HG02884 (cell line): ENCODE measurements around the gene AREG.
"Not testable (repeated sequence)": the region's sequence is repeated elsewhere in the genome, so short reads cannot be mapped to it uniquely, and the experiment has no call there.

Source experiments
- ATAC-seq: cut with Tn5 transposase; IDR thresholded peaks from one replicate; pipeline ENCODE4 v1.9.1; 2021; ENCODE audit warnings: mild to moderate bottlenecking, moderate library complexity; ENCODE audit not compliant: unreplicated experiment

Gene AREG, protein sequence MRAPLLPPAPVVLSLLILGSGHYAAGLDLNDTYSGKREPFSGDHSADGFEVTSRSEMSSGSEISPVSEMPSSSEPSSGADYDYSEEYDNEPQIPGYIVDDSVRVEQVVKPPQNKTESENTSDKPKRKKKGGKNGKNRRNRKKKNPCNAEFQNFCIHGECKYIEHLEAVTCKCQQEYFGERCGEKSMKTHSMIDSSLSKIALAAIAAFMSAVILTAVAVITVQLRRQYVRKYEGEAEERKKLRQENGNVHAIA

DNA sequence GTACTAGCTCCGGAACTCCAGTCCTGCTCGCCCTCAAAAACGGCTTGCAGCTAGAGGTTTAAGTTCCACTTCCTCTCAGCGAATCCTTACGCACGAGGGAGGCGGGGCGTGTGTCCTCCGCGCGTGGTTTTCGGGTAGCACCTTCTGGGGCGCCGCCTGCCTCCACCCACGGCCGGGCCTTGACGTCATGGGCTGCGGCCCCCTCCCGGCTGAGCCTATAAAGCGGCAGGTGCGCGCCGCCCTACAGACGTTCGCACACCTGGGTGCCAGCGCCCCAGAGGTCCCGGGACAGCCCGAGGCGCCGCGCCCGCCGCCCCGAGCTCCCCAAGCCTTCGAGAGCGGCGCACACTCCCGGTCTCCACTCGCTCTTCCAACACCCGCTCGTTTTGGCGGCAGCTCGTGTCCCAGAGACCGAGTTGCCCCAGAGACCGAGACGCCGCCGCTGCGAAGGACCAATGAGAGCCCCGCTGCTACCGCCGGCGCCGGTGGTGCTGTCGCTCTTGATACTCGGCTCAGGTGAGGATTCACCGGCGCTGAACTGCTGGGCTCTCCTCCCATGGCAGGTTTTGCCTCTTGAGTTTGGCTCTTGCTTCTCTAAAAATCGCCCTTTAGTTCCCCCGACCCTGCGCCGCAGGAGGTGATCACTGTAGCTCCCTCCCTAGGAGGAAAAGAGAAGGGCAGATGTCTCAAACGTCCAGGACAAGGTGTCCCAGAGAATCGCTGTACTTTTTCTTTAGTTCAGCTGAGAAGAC is at the start of gene AREG:
TSS of gene AREG (plus strand) at position 246 of the 752 bp plus-strand sequence. CDS start at position 456, 210 bp downstream.
- ATAC-seq, result peak; percentile 83

DNA sequence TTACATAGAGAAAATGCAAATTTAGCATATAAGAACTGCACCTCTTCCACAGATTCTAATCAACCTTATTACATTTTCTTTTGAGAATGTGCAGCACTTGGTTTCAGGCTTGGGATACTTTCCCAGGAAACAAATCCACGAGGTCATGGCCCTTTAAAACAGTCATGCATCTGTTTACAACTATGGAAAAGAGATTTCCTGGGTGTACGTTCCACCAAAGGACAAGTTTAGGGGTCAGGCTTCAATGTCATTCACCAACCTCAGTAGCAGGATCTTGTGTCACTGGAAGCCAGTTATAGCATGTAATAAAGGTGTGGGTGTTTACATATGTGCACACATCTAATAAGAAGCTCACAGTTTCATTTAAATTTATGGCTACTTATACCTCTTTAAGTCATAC is 49.3 kb upstream of the AREG start:
- ATAC-seq, result no peak

DNA sequence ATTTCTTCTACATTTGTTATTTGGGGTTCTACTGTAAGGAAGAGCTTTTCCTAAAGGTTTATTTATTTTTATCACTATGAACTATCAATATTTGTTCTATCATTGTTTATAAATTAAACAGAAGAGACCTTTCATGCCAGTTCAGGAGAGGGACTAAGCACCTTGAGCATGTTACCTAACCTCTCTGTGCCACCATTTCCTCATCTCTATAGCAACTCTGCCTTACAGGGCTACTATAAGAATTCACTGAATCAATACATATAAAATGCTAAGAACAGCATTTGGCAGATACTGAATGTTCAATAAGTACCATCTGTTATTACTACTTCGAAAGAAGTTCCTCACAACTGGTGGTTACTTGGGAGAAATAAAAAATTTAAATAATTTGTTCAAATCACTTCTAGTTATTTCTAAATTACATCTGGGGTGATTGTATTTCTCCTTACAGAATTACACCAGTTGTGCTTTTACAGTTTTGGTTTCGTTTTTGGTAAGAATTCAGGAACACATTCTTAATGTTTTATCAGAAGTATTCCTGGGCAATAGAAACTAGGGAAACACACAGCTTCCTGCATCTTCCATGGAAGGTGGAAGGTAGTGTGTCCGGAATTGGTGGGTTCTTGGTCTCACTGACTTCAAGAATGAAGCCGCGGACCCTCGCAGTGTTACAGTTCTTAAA is 47.0 kb upstream of the AREG start:
- ATAC-seq, result peak; percentile 67

DNA sequence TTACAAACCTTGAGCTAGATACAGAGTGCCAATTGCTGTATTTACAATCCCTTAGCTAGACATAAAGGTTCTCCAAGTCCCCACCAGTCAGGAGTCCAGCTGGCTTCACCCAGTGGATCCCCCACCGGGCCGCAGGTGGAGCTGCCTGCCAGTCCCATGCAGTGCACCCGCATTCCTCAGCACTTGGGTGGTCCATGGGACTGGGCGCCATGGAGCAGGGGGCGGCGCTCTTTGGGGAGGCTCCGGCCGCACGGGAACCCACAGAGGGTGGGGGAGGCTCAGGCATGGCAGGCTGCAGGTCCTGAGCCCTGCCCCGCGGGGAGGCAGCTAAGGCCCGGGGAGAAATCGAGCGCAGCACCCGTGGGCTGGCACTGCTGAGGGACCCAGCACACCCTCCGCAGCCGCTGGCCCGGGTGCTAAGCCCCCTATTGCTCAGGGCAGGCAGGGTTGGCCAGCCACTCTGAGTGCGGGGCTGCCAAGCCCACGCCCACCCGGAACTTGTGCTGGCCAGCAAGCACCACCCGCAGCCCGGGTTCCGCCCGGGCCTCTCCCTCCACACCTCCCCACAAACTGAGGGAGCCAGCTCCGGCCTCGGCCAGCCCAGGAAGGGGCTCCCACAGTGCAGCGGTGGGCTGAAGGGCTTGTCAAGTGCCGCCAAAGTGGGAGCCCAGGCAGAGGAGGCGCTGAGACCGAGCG is 45.9 kb upstream of the AREG start:
- not testable (repeated sequence) for ATAC-seq

DNA sequence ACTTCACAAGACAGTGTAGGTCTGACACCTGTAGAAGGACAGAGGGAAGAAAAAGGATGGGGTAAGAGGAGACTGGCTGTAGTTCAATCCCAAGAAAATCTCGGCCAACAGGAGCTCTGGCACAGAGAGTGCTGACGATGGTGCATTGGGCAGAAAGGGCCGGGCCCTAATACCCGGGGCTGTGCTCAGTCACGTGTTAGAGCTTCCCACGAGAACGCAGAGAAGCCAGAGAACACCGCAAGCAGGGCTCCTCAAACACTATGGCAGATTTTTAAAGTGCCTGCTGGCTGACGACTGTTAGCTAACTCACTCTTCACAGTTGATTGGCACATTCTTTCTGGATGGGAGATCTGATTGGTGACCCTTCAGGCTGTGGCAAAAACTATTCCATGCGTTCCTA is 44.5 kb upstream of the AREG start:
- no peak for ATAC-seq

DNA sequence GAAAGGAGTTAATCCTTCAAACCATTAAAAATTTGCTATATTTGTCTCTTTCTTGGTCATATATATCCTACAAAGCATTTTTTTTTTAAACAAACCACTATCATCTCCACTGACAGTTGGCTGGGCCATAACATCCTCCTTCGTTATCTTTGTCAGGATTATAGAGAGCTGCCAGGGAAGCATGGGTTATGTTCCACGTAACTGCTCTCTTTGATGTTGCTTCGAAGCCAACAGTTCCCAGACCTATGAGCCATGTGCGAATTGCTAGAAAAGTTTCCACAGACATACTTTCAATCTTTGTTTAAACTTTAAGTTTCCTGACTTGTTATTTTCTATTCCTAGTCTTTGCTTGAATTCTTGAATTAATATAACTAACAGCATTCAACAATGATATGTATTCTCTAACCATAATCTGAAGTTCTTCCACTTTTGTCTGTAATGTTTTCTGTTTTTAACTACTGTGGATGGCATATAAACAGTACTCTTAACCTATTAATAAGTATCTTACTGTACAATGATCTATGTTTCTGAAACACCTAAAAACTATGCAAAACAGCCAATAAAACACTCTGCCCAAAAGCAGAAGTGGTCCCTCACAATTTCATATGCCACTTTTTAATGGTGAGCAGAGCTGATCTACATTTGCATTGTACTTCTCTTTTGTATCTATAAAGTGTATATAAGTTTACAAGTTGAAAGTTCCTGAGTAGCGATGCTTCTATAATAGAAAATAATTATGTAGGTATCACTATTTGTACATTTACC is 42.1 kb upstream of the AREG start:
- peak; percentile 89 for ATAC-seq

DNA sequence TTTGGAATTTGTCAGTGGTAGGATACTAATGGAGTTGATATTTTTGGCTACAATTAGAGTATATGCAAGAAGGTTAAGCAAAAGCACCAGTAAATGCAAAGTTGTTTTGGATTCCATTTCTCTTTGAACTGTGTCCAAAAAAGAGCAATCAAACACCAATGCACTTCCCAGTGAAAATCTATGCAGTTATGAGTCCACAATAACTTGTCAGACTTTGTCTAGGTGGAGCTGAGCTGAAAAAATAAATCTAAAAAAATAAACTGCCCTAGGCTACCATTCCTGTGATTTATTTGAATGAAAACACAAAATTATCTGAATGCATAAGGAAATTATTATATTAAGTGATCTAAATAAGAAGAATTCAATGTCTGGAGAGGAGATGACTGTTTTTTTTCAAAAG is 37.0 kb upstream of the AREG start:
- ATAC-seq, result no peak

DNA sequence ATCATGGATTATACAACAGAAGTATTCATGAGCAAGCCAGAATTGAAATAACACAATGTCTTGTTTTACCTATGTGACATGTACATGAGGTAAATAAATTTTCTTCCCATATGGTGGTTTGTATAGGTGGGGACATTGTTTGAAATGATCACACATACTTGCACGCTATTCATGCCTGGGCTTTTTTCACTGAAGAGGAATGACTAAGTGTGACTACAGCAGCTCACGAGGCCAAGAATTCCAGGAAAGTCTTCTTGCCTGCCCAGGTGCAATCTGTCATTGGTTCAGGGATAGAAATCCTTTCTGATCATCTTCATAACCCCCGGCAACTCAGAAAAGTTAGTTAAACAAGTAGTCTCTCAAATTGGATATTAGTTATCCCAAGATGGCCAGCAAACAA is 36.3 kb upstream of the AREG start:
- ATAC-seq, result no peak

DNA sequence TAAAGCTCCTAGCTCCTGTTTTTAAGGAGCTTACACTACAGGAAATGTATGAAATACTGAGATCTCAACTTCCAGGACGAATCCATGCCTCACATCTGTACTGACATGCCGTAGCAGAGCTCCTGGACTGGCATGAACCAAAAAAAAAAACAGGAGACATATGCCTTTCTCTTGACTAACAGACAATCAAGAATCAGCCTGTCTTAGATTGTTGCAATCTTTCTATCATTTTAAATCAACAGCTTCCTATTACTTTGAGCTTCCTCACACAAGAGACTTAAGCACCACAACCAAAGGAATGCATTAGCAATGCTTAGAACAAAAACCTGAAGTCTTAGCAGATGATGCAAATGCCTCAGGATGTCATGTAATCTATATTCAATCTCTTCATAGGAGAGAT is 34.7 kb upstream of the AREG start:
- no peak for ATAC-seq

DNA sequence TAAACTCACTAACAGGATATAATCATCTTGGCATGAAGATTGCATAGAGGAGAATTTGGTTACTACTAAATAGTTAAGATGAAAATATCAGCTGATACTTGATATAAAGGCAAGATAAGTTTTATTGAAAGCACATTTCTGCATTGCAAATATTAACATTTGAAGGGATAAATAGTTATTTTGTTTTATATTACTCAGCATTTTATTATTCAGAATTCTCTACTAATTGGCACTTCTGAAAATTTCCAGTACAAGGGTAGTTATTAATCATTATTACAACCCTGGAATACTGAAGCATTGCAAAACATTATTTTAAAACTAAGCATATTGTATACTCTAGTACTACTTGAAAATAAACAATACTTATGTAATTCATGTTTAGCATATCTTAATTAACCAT is 32.7 kb upstream of the AREG start:
- no peak for ATAC-seq

DNA sequence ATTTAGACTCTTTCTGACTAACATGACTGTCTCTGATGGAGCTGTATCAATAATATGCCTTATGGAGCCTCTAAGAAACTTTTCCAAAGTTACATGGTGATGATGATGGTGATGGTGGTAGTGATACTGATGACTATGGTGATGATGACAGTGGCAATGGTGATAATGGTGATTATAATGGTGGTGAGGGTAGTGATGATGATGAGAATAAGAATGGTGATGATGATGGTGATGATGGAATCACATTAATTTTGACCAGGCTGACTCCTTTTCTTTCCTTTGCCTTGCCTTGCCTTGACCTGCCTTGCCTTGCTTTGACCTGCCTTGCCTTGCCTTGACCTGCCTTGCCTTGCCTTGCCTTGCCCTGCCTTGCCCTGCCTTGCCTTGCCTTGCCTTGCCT is 31.7 kb upstream of the AREG start:
- no peak for ATAC-seq

DNA sequence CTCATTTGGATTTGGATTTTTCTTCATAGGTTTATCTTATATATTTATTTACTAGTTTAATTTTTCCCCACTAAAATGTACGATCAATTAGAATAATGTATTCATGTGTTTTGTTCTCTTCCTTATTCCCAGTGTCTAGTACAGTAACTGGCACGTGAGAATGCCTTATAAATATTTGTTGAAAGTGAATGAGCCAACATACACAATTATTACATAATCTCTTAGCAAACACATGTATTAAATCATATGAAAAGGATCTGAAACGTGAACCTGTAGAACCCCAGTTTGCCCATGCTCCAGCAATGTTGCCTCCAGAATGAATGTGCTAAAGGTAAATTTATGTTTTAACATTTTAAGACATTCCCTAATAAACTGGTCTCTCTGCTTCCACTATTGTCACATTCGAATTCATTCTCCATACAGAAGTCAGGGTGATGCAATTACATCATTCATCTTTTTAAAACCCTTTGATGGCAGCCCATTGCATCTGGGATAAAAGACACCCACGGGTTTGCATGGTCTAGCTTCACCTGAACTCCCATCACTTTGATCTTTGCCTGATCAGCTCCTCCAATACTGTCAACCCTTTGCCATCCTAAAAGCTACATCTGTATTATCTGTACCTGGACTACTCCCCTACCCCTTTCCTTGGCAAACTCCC is 30.7 kb upstream of the AREG start:
- ATAC-seq, result no peak

DNA sequence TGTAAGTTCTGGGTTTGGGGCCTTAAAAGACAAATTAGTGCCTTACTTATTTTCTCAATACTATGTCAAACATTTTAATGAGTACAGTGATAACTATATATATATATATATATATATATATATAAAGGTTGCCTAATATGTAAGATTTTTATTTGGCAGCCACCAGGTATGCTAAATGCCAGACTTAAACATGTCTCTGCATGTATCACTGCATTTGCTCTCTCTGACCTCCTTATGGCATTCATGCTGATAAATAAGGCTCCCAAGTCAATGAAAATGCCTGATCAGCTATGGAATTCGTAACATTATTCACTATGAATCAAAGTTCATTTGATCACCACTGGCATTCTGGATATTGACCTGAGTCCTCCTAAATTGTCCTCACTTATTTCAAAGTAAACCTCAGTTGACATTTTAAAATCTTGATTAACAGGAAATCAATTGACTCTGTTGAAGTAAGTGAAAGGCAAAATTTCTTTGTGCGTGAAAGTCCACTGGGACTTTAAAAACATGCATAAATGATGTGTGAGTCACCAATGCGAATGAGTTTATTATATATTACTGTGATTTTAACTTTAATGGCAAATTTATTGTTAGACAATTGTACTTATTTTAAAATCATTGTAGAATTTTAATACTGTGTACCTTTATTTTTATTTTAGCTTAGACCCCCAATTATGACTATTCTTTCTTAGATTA is 29.2 kb upstream of the AREG start:
- no peak for ATAC-seq

DNA sequence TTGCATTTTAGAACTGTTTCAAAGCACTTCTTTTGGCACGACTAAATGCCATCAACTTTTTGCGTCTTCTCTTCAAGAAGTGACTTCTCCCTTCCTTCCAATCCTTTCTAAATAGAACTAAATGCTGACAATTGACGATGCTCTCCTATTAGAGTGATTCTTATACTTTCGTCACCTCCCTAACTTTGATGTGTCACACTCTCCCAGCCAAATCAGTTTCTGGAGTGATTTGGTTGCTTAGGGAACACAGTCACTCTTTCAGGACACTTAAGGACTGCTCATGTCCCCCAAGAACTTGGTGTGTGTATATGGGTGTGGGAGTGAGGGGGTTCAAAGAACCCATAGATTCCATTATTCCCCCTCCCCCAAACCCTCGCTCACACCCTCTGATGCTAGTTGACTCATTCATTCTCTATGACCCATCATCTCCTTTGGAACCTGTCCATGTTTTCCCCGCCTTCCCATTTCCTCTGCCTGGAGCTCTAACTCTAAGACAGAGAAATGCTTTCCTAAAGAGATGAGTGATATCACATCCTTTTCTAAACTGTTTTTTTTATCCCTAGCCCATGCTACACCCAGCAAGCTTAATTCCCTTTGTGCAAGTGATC is 26.8 kb upstream of the AREG start:
- ATAC-seq, result no peak

DNA sequence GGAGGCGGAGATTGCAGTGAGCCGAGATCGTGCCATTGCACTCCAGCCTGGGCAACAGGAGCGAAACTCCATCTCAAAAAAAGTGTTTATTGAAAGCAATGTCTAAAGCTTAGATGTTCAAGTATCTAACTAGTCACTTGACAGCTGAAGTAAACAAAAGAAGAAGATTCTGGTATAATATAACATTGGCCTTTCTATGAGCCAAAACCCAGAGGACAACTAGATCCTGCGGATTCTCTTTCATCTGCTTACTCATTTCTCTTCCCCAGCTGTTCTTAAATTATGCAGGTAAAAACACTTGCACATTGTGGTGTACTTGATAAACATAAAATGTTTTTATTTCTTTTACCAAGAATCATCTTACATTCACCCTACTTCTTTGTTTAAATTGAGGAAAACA is 24.1 kb upstream of the AREG start:
- no peak for ATAC-seq

DNA sequence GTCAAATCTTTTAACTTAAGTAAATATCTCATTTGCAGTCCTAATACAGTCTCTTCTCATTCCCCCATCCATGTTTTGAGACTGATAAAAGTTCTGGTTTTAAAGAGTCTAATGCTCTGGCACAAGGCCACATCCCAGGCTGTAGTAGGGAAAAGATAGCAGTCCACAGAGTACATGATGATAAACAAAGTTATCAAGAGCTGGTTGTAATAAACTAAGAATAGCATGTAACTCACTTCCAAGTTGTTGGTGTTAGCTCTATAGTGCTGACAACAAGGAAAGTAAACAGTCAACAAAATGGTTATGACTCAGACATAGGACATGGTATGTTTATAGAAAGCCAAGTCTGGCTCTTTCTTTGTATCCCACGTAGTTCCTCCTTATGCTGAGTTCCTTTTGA is 21.8 kb upstream of the AREG start:
- no peak for ATAC-seq

DNA sequence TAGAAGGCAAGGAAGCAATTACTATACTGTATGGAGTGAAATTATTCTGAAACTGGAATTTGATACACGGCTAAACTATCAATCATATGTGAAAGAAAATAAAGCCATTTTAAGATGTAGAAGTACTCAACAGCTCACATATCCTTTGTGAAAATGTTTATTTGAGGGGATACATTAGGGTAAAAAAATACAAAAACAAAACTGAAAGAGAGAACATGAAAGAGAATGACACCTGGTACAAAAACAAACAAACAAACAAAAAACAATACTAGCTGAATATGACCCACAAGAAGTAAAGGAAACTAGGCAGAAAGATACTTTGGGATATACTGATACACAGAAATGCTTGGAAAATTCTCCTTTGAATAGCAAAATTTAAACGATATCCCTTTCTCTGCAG is 20.8 kb upstream of the AREG start:
- no peak for ATAC-seq

DNA sequence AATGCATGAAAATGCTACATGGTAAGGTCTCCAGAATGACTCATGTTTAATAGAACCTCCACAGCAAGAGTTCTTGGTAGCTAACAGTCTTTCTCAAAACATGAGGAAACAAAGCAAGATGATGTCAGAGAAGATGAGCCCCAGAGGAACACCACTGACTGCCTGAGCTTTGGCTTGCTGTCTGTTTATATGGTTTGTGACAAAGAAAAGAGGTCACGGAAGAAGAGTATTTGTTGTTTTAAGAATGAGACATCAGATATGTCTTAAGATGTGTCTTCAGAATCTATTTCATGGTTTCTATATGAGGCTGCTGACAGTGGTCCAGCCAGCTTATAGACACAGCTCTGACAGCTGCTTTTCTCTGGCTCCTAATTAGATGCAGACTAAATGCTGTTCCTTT is 18.8 kb upstream of the AREG start:
- no peak for ATAC-seq

DNA sequence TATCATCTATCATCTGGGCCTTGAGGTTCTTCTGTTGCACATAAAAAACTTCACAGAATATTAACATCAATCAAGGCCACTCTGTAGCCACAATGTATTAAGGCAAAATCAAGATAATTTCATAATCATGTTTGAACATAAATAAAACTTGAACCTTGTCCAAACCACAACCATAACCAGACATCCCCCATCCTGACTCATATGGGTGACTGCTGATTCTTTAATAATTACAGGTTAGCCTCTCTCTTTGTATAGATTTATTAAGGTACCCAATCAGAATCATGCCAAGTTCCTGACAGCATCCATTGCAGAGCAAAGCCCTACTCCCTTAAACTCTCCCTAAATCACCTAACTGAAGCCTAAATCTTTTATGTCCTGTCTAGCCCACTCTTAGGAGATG is 16.7 kb upstream of the AREG start:
- ATAC-seq, result no peak
